Measurements from ENCODE around the gene BMP8A.

DNA sequence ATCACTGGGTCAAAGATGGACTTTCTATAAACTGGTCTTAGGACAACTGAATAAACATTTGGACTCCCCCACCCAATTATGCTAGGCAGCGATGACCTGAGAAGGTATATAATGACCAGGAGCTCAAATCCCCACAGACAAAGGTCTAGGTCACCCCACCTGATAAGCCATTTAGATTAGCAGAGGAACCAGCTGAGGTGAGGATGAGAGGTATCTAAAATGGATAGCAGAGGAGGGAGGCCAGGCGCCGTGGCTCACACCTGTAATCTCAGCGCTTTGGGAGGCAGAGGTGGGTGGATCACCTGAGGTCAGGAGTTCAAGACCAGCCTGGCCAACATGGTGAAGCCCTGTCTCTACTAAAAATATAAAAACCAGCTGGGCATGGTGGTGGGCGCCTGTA lies 51.5 kb downstream of the BMP8A start:
- TF ChIP-seq SMAD1 (IDR thresholded peaks at IDR 0.05; ENCODE audit: low read depth, partially characterized antibody) (no peak), SP1 (IDR thresholded peaks at IDR 0.05; ENCODE audit: low read depth, low read length) (no peak), ASH2L (IDR thresholded peaks at IDR 0.05; ENCODE audit: borderline replicate concordance, low read depth) (no peak), BHLHE40 (IDR thresholded peaks at IDR 0.05; ENCODE audit: borderline replicate concordance in 1 of 2, low read depth in 2 of 2, low read length in 1 of 2) (no peak), ZNF207 (IDR thresholded peaks at IDR 0.05; ENCODE audit: borderline replicate concordance) (no peak), RELA (IDR thresholded peaks at IDR 0.05; ENCODE audit: borderline replicate concordance, partially characterized antibody) (no peak), ELK1 (IDR thresholded peaks at IDR 0.05; ENCODE audit: low read depth, low read length) (no peak), ATF3 (IDR thresholded peaks at IDR 0.05; ENCODE audit: borderline replicate concordance, extremely low read depth, low read depth, low read length) (no peak), PAX5 (IDR thresholded peaks at IDR 0.05; ENCODE audit: borderline replicate concordance, low read depth, low read length) (no peak), SREBF2 (IDR thresholded peaks at IDR 0.05; ENCODE audit: low read length) (no peak)
- TF ChIP-seq, protein P1, sequence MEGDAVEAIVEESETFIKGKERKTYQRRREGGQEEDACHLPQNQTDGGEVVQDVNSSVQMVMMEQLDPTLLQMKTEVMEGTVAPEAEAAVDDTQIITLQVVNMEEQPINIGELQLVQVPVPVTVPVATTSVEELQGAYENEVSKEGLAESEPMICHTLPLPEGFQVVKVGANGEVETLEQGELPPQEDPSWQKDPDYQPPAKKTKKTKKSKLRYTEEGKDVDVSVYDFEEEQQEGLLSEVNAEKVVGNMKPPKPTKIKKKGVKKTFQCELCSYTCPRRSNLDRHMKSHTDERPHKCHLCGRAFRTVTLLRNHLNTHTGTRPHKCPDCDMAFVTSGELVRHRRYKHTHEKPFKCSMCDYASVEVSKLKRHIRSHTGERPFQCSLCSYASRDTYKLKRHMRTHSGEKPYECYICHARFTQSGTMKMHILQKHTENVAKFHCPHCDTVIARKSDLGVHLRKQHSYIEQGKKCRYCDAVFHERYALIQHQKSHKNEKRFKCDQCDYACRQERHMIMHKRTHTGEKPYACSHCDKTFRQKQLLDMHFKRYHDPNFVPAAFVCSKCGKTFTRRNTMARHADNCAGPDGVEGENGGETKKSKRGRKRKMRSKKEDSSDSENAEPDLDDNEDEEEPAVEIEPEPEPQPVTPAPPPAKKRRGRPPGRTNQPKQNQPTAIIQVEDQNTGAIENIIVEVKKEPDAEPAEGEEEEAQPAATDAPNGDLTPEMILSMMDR (IDR thresholded peaks at IDR 0.05 in 2 of 3, conservative IDR thresholded peaks at IDR 0.05 in 1 of 3; ENCODE audit: control insufficient read depth in 2 of 3, extremely low read depth in 1 of 3, insufficient read depth in 1 of 3, low read depth in 3 of 3, low read length in 3 of 3): no peak

All from GM12878 (cell line).